ENCODE data around the gene C6orf47. TPM values are rescaled to one million over a fixed set of nuclear protein-coding genes. Genes with fewer than 3 reads are reported as not detected.

The C6orf47 gene
- total and polyA plus RNA-seq, 2 donors (not counting 3 experiments of a cell fraction or from before 2014, with no cell fraction given), result 5.8 to 12.8 TPM

DNA sequence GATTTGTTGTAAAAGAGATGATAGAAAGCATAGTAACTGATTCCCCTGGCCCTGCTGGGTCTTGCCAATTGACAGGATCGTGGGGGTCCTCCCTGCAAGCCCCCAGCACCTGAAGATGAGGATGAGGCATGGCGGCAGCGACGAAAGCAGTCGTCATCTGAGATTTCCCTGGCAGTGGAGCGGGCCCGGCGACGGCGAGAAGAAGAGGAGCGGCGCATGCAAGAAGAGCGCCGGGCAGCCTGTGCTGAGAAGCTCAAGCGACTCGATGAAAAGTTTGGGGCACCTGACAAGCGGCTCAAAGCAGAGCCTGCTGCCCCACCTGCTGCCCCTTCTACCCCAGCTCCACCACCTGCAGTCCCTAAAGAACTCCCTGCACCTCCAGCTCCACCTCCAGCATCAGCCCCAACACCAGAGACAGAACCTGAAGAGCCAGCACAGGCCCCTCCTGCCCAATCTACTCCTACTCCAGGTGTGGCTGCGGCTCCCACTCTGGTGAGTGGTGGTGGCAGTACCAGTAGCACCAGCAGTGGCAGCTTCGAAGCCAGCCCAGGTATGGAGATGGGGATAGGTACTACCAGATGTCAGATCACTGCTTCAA is 32.8 kb downstream of the C6orf47 start:
- no peaks in the 10 kb centered on the region for H3K27me3 ChIP-seq (ENCODE audit: control insufficient read depth in 2 of 2, insufficient read depth in 2 of 2, low read length in 2 of 2)
- peaks cover under 1% of the 10 kb centered on the region for H3K4me1 ChIP-seq (ENCODE audit: control insufficient read depth, extremely low read depth, insufficient read depth, low read length)
- DNase-seq (ENCODE audit: low read depth, low spot score) (no peak), FAIRE-seq (no peak)
- H3K4me3 ChIP-seq (replicated peaks in 1 of 3; ENCODE audit: insufficient read depth in 1 of 3, low read depth in 1 of 3, low read length in 3 of 3), result no peak overlapping the region
- H3K36me3 ChIP-seq (ENCODE audit: control insufficient read depth in 2 of 2, extremely low read depth in 1 of 2, insufficient read depth in 2 of 2, low read length in 2 of 2), result peaks cover 48 to 80% of the 10 kb centered on the region in 2 experiments
- H3K9me1 ChIP-seq (replicated peaks; ENCODE audit: control insufficient read depth, extremely low read depth, insufficient read depth, low read length), result no peaks in the 10 kb centered on the region
- ChIA-PET CTCF (interaction anchor here (1.2 to 2.4 kb wide), 2 partner anchors 11 to 24 kb away, joined by 4 to 5 read pairs; partner anchors contain the start of gene BAG6), POLR2A (no interaction called here)
- H3K4me2 ChIP-seq (ENCODE audit: insufficient read depth, low read length), result no peak overlapping the region
- H3K27ac ChIP-seq (ENCODE audit: insufficient read depth, low read depth, low read length), result no peak overlapping the region
- no peak overlapping the region for H2AFZ ChIP-seq (ENCODE audit: low read depth, low read length)
- no peaks in the 10 kb centered on the region for H3K9me3 ChIP-seq (replicated peaks; ENCODE audit: control insufficient read depth, insufficient read depth, low read length)
- no TSS peak for BruUV-seq (replicated peaks)
- H3K79me2 ChIP-seq (ENCODE audit: control insufficient read depth, insufficient read depth, low read length), result peaks cover 54% of the 10 kb centered on the region
- no peaks in the 10 kb centered on the region for H4K20me1 ChIP-seq (replicated peaks; ENCODE audit: control insufficient read depth, extremely low read depth, insufficient read depth, low read length)
- intact Hi-C loops (cut with micrococcal nuclease) (no loop called here), dilution Hi-C loops (cut with MboI; ENCODE audit: extremely low pct_ligation_motif_present, low sequenced_read_pairs) (no loop called here)
- TF ChIP-seq FOS (IDR thresholded peaks at IDR 0.05; ENCODE audit: borderline replicate concordance, insufficient read depth, low read length), result no peak
- no peak for TF ChIP-seq POLR2AphosphoS5 (IDR thresholded peaks at IDR 0.05; ENCODE audit: insufficient read depth, low read depth, low read length)
- no peak for TF ChIP-seq JUN (IDR thresholded peaks at IDR 0.05; ENCODE audit: borderline replicate concordance, insufficient read depth, insufficient read length, low read depth)
- no peak for TF ChIP-seq MYC (IDR thresholded peaks at IDR 0.05; ENCODE audit: low read depth, low read length)
- TF ChIP-seq GATA2 (IDR thresholded peaks at IDR 0.05; ENCODE audit: insufficient read depth, insufficient read length, low read depth, low read length), result no peak
- TF ChIP-seq, protein P1, sequence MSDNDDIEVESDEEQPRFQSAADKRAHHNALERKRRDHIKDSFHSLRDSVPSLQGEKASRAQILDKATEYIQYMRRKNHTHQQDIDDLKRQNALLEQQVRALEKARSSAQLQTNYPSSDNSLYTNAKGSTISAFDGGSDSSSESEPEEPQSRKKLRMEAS (IDR thresholded peaks at IDR 0.05; ENCODE audit: insufficient read depth, insufficient read length), result no peak
- no peak overlapping the region for H3K9ac ChIP-seq (replicated peaks; ENCODE audit: extremely low read depth, insufficient read depth, low read length)

DNA sequence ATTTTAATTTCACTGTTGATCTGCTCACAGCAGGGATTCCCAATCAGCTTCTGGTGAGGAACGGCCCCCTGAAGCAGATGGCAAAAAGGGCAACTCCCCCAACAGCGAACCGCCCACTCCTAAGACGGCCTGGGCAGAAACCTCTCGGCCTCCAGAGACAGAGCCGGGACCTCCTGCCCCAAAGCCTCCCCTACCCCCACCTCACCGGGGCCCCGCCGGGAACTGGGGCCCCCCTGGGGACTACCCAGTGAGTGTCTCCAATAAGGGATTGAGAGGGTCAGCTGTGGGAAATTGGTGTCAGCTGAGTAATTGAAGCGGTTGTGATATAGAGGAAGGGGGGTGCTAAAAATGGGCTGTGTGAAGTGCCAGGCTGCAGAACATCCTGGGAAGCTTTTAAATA is 33.6 kb downstream of the C6orf47 start:
- peaks cover 9% of the 10 kb centered on the region for H3K4me1 ChIP-seq (ENCODE audit: control insufficient read depth, extremely low read depth, insufficient read depth, low read length)
- dilution Hi-C loops (cut with MboI; ENCODE audit: extremely low pct_ligation_motif_present, low sequenced_read_pairs) (no loop called here), intact Hi-C loops (cut with micrococcal nuclease) (no loop called here)
- DNase-seq (ENCODE audit: low read depth, low spot score) (no peak), FAIRE-seq (no peak)
- TF ChIP-seq POLR2AphosphoS5 (IDR thresholded peaks at IDR 0.05; ENCODE audit: insufficient read depth, low read depth, low read length) (no peak), POLR2A (IDR thresholded peaks at IDR 0.05; ENCODE audit: low read depth, low read length) (no peak), GATA2 (IDR thresholded peaks at IDR 0.05; ENCODE audit: insufficient read depth, insufficient read length, low read depth, low read length) (no peak), MYC (IDR thresholded peaks at IDR 0.05; ENCODE audit: low read depth, low read length) (no peak), JUN (IDR thresholded peaks at IDR 0.05; ENCODE audit: borderline replicate concordance, insufficient read depth, insufficient read length, low read depth) (no peak), FOS (IDR thresholded peaks at IDR 0.05; ENCODE audit: borderline replicate concordance, insufficient read depth, low read length) (no peak)
- TF ChIP-seq, protein P1 (IDR thresholded peaks at IDR 0.05; ENCODE audit: insufficient read depth, insufficient read length), result no peak
- no peak overlapping the region for H3K27ac ChIP-seq (ENCODE audit: insufficient read depth, low read depth, low read length)
- peaks cover 41 to 72% of the 10 kb centered on the region in 2 experiments for H3K36me3 ChIP-seq (ENCODE audit: control insufficient read depth in 2 of 2, extremely low read depth in 1 of 2, insufficient read depth in 2 of 2, low read length in 2 of 2)
- H2AFZ ChIP-seq (ENCODE audit: low read depth, low read length), result no peak overlapping the region
- ChIA-PET CTCF (interaction anchor here (1.2 to 2.4 kb wide), 2 partner anchors 12 to 25 kb away, joined by 4 to 5 read pairs; partner anchors contain the start of gene BAG6), POLR2A (no interaction called here)
- no peak overlapping the region for H3K4me2 ChIP-seq (ENCODE audit: insufficient read depth, low read length)
- H3K27me3 ChIP-seq (ENCODE audit: control insufficient read depth in 2 of 2, insufficient read depth in 2 of 2, low read length in 2 of 2), result no peaks in the 10 kb centered on the region
- no peaks in the 10 kb centered on the region for H3K9me1 ChIP-seq (replicated peaks; ENCODE audit: control insufficient read depth, extremely low read depth, insufficient read depth, low read length)
- no peaks in the 10 kb centered on the region for H3K9me3 ChIP-seq (replicated peaks; ENCODE audit: control insufficient read depth, insufficient read depth, low read length)
- no peak overlapping the region for H3K4me3 ChIP-seq (replicated peaks in 1 of 3; ENCODE audit: insufficient read depth in 1 of 3, low read depth in 1 of 3, low read length in 3 of 3)
- H3K9ac ChIP-seq (replicated peaks; ENCODE audit: extremely low read depth, insufficient read depth, low read length), result no peak overlapping the region
- H4K20me1 ChIP-seq (replicated peaks; ENCODE audit: control insufficient read depth, extremely low read depth, insufficient read depth, low read length), result no peaks in the 10 kb centered on the region
- no TSS peak for BruUV-seq (replicated peaks)
- peaks cover 58% of the 10 kb centered on the region for H3K79me2 ChIP-seq (ENCODE audit: control insufficient read depth, insufficient read depth, low read length)

Measured in endothelial cell of umbilical vein (primary cell).